Amniotic epithelial cell (primary cell): ENCODE data around the gene VWA7.
"Not testable (repeated sequence)": the region's sequence is repeated elsewhere in the genome, so short reads cannot be mapped to it uniquely, and the experiment has no call there.

ENCODE experiments used
- DNase-seq: peaks from one replicate; pipeline ENCODE4 v3.0.0-alpha.2; 2010; ENCODE audit warnings: low read depth

VWA7 gene, protein sequence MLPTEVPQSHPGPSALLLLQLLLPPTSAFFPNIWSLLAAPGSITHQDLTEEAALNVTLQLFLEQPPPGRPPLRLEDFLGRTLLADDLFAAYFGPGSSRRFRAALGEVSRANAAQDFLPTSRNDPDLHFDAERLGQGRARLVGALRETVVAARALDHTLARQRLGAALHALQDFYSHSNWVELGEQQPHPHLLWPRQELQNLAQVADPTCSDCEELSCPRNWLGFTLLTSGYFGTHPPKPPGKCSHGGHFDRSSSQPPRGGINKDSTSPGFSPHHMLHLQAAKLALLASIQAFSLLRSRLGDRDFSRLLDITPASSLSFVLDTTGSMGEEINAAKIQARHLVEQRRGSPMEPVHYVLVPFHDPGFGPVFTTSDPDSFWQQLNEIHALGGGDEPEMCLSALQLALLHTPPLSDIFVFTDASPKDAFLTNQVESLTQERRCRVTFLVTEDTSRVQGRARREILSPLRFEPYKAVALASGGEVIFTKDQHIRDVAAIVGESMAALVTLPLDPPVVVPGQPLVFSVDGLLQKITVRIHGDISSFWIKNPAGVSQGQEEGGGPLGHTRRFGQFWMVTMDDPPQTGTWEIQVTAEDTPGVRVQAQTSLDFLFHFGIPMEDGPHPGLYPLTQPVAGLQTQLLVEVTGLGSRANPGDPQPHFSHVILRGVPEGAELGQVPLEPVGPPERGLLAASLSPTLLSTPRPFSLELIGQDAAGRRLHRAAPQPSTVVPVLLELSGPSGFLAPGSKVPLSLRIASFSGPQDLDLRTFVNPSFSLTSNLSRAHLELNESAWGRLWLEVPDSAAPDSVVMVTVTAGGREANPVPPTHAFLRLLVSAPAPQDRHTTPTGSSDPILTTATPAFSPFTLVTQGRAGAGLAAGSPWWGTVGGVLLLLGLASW

DNA sequence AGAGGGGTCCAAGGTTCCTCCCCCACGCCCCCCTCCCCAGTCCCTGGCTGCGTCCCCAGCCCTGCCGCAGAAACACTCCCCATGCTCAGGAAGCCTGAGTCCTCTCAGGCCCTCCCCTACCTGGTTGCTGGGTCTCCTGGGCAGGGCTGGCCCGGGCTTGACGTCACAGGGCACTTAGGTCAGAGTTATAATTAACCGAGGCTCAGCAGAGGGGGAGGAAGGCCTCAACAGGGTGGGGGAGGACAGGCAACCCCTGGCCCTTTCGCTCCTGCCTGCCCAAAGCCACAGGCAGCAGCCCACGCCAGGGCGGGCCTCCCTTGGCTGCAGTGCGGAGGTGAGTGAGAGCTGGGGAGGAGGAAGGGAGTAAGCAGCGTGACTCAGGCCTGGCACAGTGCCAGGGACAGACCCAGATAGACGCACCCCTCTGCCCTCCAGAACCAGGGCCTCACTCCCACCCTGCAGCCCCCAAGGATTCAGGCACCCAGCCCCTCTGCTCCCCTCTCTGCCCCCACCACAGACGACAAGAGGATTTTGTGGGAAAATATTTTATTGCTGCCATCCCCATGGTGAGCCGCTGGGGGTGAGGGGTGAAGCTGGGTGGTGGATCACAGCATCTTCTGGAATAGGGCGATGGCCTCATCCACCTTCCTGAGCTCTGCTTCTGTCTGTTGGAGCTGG, at the start of gene VWA7:
Gene VWA7, minus strand, starts transcription at position 340 of the 678 bp plus-strand sequence. CDS start 549 bp downstream, outside the sequence.
- DNase-seq = peak; percentile 97

DNA sequence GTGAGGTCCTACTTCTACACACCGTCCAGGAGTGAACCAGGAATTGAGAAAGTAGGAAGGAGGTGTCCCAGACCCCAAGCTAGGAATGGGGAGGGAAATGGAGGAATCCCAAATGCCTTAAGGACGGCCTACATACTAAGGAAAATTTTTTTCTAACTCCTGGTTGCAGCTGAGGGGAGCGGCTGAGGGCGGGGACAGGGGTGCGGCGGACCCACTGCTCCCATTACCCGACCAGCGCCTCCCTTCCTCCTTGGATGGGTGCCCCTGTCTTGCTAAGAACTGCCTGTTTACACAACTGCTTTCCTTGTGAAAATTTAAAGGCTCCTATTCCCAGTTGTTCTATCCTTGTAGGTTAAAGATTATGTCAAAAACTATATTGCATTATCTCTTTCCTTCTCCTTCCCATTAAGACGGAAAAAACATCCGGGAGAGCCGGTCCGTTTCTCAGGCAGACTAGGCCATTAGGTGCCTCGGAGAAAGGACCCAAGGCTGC, 49.7 kb upstream of the VWA7 start:
- no peak for DNase-seq

DNA sequence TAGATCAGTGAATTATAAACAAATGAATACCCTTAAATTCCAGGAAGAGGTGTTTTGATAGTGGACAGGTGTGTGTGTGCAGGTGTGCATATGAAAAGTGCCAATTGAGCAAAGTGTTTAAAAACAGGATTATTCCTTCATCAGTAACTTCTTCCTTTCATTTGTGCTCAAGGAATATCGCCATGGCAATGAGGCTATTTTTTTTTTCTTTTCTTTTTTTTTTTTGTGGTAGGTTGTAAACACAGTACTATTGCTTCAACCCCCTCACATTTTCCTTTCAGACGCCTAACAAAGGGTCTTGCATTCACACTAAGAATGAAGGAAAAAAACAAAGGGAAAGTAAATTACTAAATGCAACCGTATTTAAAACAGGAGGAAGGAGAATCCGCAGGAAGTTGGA, 48.4 kb upstream of the VWA7 start:
- no peak for DNase-seq

DNA sequence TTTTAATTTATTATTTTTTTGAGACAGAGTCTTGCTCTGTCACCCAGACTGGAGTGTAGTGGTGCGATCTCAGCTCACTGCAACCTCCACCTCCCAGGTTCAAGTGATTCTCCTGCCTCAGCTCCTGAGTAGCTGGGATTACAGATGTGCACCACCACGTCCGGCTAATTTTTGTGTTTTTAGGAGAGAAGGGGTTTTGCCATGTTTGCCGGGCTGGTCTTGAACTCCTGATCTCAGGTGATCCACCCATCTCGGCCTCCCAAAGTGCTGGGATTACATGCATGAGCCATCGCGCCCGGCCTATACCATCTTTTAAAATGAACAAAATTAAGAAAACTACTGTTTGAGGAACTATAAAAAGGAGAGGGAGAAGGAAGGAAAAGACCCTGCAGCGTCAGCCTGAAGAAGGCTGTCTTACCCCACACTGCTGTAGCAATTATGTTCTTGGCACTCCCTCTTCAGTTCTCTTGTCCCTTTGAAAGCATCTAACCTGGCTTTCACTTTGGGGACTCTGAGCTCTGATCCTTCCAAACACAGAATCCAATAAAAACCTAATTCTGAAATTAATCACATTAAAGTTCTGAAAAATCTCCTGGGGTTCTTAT, 46.6 kb upstream of the VWA7 start:
- not testable (repeated sequence) for DNase-seq

DNA sequence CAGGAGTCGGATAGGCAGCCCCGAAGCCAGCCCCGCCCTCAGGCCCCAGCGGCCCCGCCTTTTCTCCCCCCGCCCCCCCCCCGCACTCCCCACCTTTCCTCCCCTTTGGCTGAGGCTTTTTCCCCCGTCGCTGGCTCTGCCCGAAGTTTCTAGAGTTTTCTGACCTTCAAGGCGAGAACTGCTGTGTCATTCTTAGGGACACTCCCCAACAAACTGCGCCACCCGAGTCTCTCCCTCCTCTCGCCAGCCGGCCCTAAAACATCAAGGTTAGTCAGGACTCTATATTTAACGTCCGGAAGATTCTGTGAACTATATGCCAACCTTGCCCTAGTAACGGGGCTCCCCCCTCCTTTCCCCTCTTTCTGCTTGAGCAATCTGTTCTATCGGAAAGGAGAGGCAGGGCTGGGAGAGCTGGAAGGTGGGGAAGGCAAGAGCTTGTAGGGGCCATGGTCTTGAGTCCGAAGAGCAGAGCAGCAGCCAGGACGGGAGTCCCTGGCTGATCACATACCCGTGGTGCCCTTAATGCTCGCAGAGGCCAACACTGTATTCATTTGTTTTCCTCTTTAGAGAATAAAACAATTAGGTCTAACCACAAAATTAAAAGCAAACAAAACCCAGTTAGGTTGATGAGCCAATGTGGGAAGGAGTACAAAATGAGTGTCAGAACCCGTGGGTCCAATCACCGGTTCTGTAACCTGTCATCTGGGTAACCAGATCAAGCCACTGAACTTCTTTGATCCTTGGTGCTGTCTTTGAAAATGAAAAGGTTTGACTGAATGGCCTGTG, 45.1 kb upstream of the VWA7 start:
- DNase-seq = peak; percentile 78

DNA sequence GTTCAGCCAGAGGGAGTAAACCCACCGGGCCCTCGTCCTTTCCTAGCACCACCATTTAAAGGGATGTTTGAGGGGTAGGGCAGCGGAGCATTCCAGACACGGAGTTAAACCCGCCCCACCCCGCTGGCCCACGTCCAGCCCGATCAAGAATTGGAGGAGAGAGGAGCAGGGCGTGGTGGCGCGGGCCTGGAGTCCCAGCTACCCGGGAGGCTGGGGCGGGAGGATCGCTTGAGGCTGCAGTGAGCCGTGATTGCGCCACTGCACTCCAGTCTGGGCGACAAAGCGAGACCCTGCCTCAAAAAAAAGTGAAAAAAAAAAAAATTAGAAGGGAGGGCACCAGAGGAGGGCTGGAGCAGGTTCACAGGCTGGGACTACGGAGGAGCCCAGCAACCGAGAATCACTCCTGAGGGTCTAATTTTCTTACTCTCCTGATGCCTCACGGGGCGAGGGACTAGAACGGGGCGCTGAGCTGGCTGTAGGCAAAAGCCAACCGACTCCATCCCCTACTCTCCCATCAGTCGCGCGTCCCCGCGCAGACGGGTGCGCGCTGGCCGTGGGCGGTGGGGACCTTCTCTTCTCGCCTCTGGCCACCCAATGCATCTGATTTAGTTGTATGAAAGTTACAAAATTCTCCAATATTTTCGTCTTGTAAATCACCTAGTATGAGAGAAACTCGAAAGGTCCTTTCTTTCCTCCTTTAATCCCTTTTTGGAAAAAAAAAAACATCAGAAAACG, 44.3 kb upstream of the VWA7 start:
- no peak for DNase-seq

DNA sequence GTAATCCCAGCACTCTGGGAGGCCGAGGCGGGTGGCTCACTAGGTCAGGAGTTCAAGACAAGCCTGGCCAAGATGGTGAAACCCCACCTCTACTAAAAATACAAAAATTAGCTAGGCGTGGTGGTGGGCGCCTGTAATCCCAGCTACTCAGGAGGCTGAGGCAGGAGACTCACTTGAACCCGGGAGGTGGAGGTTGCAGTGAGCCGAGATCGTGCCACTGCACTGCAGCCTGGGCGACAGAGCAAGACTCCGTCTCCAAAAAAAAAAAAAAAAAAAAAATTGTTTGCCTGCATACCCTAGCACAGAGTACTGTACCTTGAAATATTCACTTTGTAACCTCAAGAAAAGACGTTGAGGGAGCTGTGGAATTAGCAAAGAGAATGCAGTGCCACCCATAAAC, 43.3 kb upstream of the VWA7 start:
- DNase-seq = not testable (repeated sequence)

DNA sequence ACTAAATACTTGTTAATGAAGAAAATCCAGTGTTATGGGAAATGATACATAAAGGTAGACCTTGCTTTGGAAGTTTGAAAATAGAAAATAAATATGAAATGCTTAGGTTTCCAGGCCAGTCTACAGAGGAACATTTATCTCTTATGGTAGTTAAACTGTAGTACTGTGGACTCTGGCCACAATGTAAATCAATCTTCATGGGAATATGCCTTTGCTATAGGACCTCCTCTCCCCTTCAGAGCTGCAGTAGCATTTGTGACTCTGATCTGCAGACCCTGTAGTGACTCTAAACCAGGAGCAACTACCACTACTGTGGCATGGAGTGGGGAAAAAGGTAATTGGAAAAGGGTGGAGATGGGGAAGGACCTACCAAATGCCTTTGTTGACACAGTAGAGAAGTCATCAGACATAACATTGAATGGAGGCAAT, 42.8 kb upstream of the VWA7 start:
- no peak for DNase-seq

DNA sequence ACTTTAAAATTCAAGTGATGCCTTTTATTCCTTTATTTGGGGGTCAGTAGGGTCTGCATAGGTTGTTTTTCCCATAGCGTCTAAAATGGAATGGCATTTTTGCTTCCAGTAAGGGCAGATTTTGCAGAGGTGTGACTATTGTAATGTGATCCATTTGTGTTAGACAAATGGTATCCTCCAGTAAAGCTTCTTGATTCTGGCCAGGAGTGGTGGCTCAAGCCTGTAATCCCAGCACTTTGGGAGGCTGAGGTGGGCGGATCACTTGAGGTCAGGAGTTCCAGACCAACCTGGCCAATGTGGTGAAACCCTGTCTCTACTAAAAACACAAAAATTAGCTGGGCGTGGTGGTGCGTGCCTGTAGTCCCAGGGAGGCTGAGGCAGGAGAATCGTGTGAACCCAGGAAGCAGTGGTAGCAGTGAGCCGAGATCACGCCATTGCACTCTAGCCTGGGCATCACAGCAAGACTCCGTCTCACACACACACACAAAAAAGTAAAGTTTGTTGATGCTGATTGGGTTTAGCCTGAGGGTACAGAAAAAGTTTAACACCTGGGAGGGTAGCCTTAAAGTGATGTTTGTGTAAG, 40.9 kb upstream of the VWA7 start:
- not testable (repeated sequence) for DNase-seq

DNA sequence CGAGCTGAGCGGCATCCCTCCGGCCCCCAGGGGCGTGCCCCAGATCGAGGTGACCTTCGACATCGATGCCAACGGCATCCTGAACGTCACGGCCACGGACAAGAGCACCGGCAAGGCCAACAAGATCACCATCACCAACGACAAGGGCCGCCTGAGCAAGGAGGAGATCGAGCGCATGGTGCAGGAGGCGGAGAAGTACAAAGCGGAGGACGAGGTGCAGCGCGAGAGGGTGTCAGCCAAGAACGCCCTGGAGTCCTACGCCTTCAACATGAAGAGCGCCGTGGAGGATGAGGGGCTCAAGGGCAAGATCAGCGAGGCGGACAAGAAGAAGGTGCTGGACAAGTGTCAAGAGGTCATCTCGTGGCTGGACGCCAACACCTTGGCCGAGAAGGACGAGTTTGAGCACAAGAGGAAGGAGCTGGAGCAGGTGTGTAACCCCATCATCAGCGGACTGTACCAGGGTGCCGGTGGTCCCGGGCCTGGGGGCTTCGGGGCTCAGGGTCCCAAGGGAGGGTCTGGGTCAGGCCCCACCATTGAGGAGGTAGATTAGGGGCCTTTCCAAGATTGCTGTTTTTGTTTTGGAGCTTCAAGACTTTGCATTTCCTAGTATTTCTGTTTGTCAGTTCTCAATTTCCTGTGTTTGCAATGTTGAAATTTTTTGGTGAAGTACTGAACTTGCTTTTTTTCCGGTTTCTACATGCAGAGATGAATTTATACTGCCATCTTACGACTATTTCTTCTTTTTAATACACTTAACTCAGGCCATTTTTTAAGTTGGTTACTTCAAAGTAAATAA, 40.2 kb upstream of the VWA7 start:
- DNase-seq = not testable (repeated sequence)

DNA sequence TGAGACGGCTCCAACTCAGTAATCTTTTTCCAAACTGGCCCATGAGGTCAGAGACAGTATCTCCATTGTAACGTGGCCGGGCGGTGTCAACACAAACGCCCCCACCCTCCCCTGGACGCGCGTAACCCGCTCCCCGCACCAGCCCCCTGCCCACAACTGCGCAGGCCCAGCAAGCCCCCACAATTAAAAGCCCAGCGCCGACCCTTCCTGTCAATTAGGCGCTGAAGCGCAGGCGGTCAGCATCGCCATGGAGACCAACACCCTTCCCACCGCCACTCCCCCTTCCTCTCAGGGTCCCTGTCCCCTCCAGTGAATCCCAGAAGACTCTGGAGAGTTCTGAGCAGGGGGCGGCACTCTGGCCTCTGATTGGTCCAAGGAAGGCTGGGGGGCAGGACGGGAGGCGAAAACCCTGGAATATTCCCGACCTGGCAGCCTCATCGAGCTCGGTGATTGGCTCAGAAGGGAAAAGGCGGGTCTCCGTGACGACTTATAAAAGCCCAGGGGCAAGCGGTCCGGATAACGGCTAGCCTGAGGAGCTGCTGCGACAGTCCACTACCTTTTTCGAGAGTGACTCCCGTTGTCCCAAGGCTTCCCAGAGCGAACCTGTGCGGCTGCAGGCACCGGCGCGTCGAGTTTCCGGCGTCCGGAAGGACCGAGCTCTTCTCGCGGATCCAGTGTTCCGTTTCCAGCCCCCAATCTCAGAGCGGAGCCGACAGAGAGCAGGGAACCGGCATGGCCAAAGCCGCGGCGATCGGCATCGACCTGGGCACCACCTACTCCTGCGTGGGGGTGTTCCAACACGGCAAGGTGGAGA, 38.1 kb upstream of the VWA7 start, which contains the start of the genes HSPA1A and HSPA1L:
Gene HSPA1A, plus strand, starts transcription at position 519 of the 814 bp plus-strand sequence. Its CDS starts 214 bp downstream, at position 733.
Gene HSPA1L, minus strand, starts transcription at position 259 of the 814 bp plus-strand sequence. CDS start 3,311 bp downstream, outside the sequence.
- peak; percentile 93 for DNase-seq

DNA sequence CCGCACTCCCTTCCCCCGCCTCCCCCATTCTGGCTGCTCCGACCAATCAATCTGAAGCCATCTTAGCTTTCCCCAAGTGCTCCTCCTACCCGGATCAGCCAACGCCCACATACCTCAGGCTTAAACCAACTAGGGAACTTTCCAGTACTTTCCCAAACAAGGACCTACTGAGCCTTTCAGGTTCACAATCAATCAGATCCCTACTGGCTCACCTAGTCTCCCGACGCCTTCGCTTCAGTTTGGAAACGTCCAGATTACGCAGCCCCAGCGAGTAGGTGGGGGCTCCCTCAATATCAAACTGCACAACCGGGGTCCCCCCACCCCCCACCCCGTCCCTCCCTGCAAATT, 37.5 kb upstream of the VWA7 start:
- peak; percentile 99 for DNase-seq

DNA sequence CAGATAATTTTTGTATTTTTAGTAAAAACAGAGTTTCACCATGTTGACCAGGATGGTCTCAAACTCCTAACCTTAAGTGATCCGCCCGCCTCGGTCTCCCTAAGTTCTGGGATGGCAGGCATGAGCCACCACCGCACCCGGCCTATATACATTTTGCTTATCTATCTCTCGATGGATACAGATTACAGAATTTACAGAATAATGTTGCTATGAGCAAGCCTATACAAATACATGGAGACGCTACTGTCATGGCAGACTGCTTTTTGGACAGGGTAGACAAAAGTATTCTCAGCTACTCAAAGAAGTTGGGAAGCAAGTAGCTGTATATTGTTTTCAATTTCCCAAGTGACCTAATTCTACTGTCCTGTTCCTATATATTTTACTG, 36.3 kb upstream of the VWA7 start:
- no peak for DNase-seq

DNA sequence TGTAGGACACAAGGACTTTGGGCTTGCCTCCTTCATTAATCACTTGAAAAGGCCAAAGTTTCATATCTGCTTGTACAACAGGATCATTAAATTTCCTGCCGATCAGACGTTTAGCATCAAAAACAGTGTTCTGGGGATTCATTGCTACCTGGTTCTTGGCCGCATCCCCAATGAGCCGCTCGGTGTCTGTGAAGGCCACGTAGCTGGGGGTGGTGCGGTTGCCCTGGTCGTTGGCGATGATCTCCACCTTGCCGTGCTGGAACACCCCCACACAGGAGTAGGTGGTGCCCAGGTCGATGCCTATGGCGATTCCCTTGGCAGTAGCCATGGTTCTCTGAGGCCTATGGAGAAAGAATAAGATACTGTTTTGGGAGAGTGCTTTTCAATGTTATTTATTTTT, 34.5 kb upstream of the VWA7 start:
- no peak for DNase-seq

DNA sequence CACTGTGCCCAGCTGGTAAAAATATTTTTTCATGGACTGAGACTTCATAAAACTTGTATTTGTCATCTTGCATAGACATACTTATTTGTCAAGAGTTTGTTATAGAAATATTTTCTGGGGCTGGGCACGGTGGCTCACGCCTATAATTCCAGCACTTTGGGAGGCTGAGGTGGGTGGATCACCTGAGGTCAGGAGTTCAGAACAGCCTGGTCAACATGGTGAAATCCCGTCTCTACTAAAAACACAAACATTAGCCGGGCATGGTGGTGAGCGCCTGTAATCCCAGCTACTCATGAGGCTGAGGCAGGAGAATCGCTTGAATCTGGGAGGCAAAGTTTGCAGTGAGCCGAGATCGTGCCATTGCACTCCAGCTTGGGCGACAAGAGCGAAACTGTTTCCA, 31.5 kb upstream of the VWA7 start:
- DNase-seq = not testable (repeated sequence)

DNA sequence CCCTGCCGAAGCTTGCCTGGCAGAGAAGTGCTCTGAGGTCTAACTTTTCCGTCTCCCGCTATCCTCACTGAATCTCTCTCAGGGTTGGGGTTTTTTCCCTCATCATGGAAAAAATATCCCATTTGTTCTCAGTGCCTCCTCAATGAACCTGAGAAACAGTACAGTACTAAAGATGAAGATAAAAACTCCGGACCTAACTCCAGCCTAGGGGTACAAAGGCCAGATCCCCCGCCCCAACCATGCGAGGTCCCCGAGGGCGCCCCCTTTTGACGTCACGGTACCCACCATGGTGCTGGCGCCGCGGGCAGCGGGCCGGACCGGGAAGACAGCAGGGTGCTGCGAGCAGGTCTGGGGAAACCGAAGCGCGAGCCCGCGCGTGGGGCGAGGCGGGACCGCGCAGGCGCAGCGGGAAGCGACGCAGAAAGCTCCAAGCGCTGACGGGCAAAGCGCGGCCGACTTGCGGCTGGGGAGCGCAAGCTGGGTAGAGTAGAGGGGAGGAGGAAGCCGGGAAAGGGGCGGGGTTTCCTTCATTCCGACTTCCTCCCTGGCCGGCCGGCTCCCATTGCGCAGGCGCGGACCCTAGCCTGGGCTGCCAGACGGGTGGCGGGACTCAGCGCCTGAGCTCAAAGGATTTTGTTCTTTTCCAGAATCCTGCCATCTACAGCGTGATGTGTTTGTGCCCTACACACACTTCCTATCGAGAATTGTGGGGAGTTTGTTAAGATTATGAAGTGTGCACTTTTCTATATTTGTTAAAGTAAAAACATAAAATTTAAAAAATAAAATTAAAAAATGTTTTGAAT, 29.5 kb upstream of the VWA7 start, which contains the start of gene LSM2:
Gene LSM2, minus strand, starts transcription at position 497 of the 803 bp plus-strand sequence. Its CDS starts 209 bp downstream, at position 288.
- DNase-seq = peak; percentile 95

DNA sequence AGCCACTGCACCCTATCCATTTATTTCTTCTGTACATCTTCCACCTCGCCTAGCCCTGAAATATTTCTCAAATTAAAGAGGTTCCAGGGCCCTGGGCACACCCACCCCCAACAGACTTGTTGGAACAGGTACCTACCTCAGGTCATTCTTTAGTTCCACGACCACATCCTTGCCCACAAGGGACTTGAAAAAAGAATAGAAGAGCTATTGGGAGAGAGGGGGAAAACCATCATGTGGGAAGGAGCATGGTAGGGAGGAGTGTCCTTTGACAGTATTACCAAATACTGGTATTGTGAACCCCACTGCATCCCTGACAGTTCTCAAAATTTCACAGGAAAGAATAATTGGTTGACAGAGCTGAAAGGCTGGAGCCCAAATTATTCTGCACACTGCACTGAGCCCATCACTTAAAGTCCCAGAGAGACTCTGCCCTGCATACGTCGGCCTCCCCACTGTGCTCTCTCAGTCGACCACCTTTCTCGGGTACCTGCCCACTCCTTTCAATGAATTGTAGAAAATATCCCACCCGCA, 28.9 kb upstream of the VWA7 start:
- DNase-seq = no peak
